Measurements from ENCODE around the gene BCL2L15. TPM values are rescaled to one million over a fixed set of nuclear protein-coding genes. Genes with fewer than 3 reads are reported as not detected.

BCL2L15 gene
- total and polyA plus RNA-seq, 2 donors (not counting 3 experiments of a cell fraction or from before 2014, with no cell fraction given) = 0.28 to 0.29 TPM

- CTCF ChIA-PET = interaction anchor here (1.7 to 4.4 kb wide), 2 partner anchors 20 to 76 kb away, joined by 5 to 24 read pairs; no protein-coding TSS in a partner anchor
- FAIRE-seq (no peak), DNase-seq (ENCODE audit: low read depth, low spot score) (no peak)
- dilution Hi-C loops (cut with MboI; ENCODE audit: extremely low pct_ligation_motif_present, low sequenced_read_pairs) (no loop called here), intact Hi-C loops (cut with micrococcal nuclease) (no loop called here)
- Histone ChIP-seq H3K4me3 (replicated peaks in 1 of 3; ENCODE audit: insufficient read depth in 1 of 3, low read depth in 1 of 3, low read length in 3 of 3) (no peak overlapping the region), H3K79me2 (ENCODE audit: control insufficient read depth, insufficient read depth, low read length) (no peaks in the 10 kb centered on the region), H3K9me3 (replicated peaks; ENCODE audit: control insufficient read depth, insufficient read depth, low read length) (no peaks in the 10 kb centered on the region), H3K36me3 (ENCODE audit: control insufficient read depth in 2 of 2, extremely low read depth in 1 of 2, insufficient read depth in 2 of 2, low read length in 2 of 2) (no peaks in the 10 kb centered on the region), H3K27ac (ENCODE audit: insufficient read depth, low read depth, low read length) (no peak overlapping the region), H3K27me3 (ENCODE audit: control insufficient read depth in 2 of 2, insufficient read depth in 2 of 2, low read length in 2 of 2) (no peaks in the 10 kb centered on the region), H3K9ac (replicated peaks; ENCODE audit: extremely low read depth, insufficient read depth, low read length) (no peak overlapping the region), H3K4me1 (ENCODE audit: control insufficient read depth, extremely low read depth, insufficient read depth, low read length) (peaks cover 11% of the 10 kb centered on the region), H3K9me1 (replicated peaks; ENCODE audit: control insufficient read depth, extremely low read depth, insufficient read depth, low read length) (no peaks in the 10 kb centered on the region), H3K4me2 (ENCODE audit: insufficient read depth, low read length) (no peak overlapping the region), H2AFZ (ENCODE audit: low read depth, low read length) (no peak overlapping the region), H4K20me1 (replicated peaks; ENCODE audit: control insufficient read depth, extremely low read depth, insufficient read depth, low read length) (no peaks in the 10 kb centered on the region)
- TF ChIP-seq, protein P1, sequence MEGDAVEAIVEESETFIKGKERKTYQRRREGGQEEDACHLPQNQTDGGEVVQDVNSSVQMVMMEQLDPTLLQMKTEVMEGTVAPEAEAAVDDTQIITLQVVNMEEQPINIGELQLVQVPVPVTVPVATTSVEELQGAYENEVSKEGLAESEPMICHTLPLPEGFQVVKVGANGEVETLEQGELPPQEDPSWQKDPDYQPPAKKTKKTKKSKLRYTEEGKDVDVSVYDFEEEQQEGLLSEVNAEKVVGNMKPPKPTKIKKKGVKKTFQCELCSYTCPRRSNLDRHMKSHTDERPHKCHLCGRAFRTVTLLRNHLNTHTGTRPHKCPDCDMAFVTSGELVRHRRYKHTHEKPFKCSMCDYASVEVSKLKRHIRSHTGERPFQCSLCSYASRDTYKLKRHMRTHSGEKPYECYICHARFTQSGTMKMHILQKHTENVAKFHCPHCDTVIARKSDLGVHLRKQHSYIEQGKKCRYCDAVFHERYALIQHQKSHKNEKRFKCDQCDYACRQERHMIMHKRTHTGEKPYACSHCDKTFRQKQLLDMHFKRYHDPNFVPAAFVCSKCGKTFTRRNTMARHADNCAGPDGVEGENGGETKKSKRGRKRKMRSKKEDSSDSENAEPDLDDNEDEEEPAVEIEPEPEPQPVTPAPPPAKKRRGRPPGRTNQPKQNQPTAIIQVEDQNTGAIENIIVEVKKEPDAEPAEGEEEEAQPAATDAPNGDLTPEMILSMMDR (IDR thresholded peaks at IDR 0.05; ENCODE audit: extremely low read depth in 1 of 2, insufficient read depth in 1 of 2, low read depth in 1 of 2, low read length in 2 of 2) = no peak
- no peak for TF ChIP-seq FOS (IDR thresholded peaks at IDR 0.05; ENCODE audit: borderline replicate concordance, insufficient read depth, low read length)
- TF ChIP-seq EZH2 (IDR thresholded peaks at IDR 0.05; ENCODE audit: borderline replicate concordance, low read depth, low read length, severe bottlenecking) = no peak
- TF ChIP-seq GATA2 (IDR thresholded peaks at IDR 0.05; ENCODE audit: insufficient read depth, insufficient read length, low read depth, low read length) = no peak
- no peak for TF ChIP-seq MYC (IDR thresholded peaks at IDR 0.05; ENCODE audit: low read depth, low read length)
- TF ChIP-seq POLR2A (IDR thresholded peaks at IDR 0.05; ENCODE audit: low read depth, low read length) = no peak
- no peak for TF ChIP-seq POLR2AphosphoS5 (IDR thresholded peaks at IDR 0.05; ENCODE audit: insufficient read depth, low read depth, low read length)
- TF ChIP-seq JUN (IDR thresholded peaks at IDR 0.05; ENCODE audit: borderline replicate concordance, insufficient read depth, insufficient read length, low read depth) = no peak
- TF ChIP-seq, protein P2, sequence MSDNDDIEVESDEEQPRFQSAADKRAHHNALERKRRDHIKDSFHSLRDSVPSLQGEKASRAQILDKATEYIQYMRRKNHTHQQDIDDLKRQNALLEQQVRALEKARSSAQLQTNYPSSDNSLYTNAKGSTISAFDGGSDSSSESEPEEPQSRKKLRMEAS (IDR thresholded peaks at IDR 0.05; ENCODE audit: insufficient read depth, insufficient read length) = no peak
- POLR2A ChIA-PET = no interaction called here
- BruUV-seq (replicated peaks) = no TSS peak
Measured at GRCh38 chr1:113855630-113856400, 31.6 kb downstream of the BCL2L15 start.

Measured in endothelial cell of umbilical vein (primary cell).